Tibial nerve (tissue), 4 donors: ENCODE results near the gene PCID2.

ENCODE experiments used
- EP300 ChIP-seq, 2 donors: sonication (generic); formaldehyde crosslinking; IDR thresholded peaks; one replicate each; pipeline ENCODE4 v1.6.1; 2017; ENCODE audit warnings: antibody characterized with exemption in 2 of 2, mild to moderate bottlenecking in 1 of 2
- POLR2A ChIP-seq, 2 donors: fragments of 450-650 bp; IDR thresholded peaks; one replicate each; pipeline ENCODE4 v1.6.1; 2017; ENCODE audit warnings: antibody characterized with exemption in 2 of 2, mild to moderate bottlenecking in 2 of 2, moderate library complexity in 2 of 2
- TF ChIP-seq, protein P1 (sequence below), 5 experiments: fragments of 200-600 bp in 3 of 5; fragments of 450-650 bp in 2 of 5; sonication (generic) in 3 of 5; IDR thresholded peaks; one replicate each; pipeline ENCODE4 v1.5.1; 2016 to 2019; ENCODE audit warnings: antibody characterized with exemption in 5 of 5, mild to moderate bottlenecking in 3 of 5, moderate library complexity in 2 of 5

DNA sequence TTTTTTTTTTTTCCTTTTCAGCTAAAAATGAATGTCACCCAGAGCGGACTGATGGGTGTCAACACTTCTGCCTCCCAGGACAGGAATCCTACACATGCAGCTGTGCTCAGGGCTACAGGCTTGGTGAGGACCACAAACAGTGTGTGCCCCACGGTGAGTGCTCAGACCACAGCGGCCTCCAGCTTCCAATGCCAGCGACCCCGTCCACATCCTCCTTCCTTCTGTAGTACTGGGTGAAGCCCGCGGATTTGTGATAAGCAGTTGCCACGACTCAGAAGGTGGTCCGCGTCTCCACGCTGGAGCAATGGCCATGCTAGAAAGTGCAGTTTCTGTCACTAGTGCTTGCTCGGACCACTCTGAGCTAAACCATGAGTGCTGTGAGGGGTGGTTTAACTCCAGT is 44.0 kb downstream of the PCID2 start:
- TF ChIP-seq, protein P1, sequence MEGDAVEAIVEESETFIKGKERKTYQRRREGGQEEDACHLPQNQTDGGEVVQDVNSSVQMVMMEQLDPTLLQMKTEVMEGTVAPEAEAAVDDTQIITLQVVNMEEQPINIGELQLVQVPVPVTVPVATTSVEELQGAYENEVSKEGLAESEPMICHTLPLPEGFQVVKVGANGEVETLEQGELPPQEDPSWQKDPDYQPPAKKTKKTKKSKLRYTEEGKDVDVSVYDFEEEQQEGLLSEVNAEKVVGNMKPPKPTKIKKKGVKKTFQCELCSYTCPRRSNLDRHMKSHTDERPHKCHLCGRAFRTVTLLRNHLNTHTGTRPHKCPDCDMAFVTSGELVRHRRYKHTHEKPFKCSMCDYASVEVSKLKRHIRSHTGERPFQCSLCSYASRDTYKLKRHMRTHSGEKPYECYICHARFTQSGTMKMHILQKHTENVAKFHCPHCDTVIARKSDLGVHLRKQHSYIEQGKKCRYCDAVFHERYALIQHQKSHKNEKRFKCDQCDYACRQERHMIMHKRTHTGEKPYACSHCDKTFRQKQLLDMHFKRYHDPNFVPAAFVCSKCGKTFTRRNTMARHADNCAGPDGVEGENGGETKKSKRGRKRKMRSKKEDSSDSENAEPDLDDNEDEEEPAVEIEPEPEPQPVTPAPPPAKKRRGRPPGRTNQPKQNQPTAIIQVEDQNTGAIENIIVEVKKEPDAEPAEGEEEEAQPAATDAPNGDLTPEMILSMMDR (IDR thresholded peaks at IDR 0.05) = no peak
- TF ChIP-seq EP300 (IDR thresholded peaks at IDR 0.05) (no peak), POLR2A (IDR thresholded peaks at IDR 0.05) (no peak)
